HepG2 (cell line): ENCODE data around the gene EYA2. TPM values are rescaled to one million over a fixed set of nuclear protein-coding genes. Genes with fewer than 3 reads are reported as not detected.

ENCODE experiments used
- AHR ChIP-seq: IDR thresholded peaks from 2 replicates; pipeline ENCODE4 v1.6.1; 2018; ENCODE audit warnings: missing genetic modification reagents, missing compliant biosample characterization
- ATM ChIP-seq: fragments of 450-650 bp; IDR thresholded peaks from 2 replicates; pipeline ENCODE4 v1.7.1; 2017; ENCODE audit warnings: mild to moderate bottlenecking, borderline replicate concordance
- JUN ChIP-seq: sonication (generic); formaldehyde crosslinking; IDR thresholded peaks from 2 replicates; pipeline ENCODE4 v1.4.0; 2020; ENCODE audit warnings: mild to moderate bottlenecking, missing genetic modification reagents
- MTF1 ChIP-seq: sonication (generic); formaldehyde crosslinking; IDR thresholded peaks from 2 replicates; pipeline ENCODE4 v1.5.0; 2020; ENCODE audit warnings: missing genetic modification reagents
- MXI1 ChIP-seq: IDR thresholded peaks from 3 replicates; pipeline ENCODE4 v1.6.1; 2012; ENCODE audit warnings: low read depth, low read length, inconsistent platforms, borderline replicate concordance
- NFIC ChIP-seq: IDR thresholded peaks from 2 replicates; pipeline ENCODE4 v1.6.1; 2012; ENCODE audit warnings: mild to moderate bottlenecking, low read length, inconsistent platforms
- NR1H2 ChIP-seq: sonication (generic); formaldehyde crosslinking; IDR thresholded peaks from 2 replicates; pipeline ENCODE4 v1.8.1; 2022; ENCODE audit warnings: low read depth, missing genetic modification reagents, borderline replicate concordance
- NRL ChIP-seq: sonication (generic); formaldehyde crosslinking; IDR thresholded peaks from 2 replicates; pipeline ENCODE4 v1.5.0; 2020; ENCODE audit warnings: missing genetic modification reagents, mild to moderate bottlenecking, moderate library complexity, borderline replicate concordance
- SP4 ChIP-seq: sonication (generic); formaldehyde crosslinking; IDR thresholded peaks from 2 replicates; pipeline ENCODE4 v1.8.1; 2023; ENCODE audit warnings: mild to moderate bottlenecking, missing genetic modification reagents
- SRSF9 ChIP-seq: fragments of 200-400 bp; formaldehyde crosslinking; IDR thresholded peaks from 2 replicates; pipeline ENCODE4 v1.6.1; 2018; ENCODE audit warnings: borderline replicate concordance, mild to moderate bottlenecking, low read depth, low read length; ENCODE audit not compliant: insufficient read depth, poor library complexity, severe bottlenecking
- THAP11 ChIP-seq: IDR thresholded peaks from 2 replicates; pipeline ENCODE4 v1.6.1; 2016; ENCODE audit warnings: missing biosample characterization, missing genetic modification reagents
- ZFP41 ChIP-seq: sonication (generic); formaldehyde crosslinking; IDR thresholded peaks from 2 replicates; pipeline ENCODE4 v1.4.0; 2020; ENCODE audit warnings: mild to moderate bottlenecking, missing genetic modification reagents, borderline replicate concordance
- ZNF230 ChIP-seq: sonication (generic); formaldehyde crosslinking; IDR thresholded peaks from 2 replicates; pipeline ENCODE4 v1.4.0; 2020; ENCODE audit warnings: mild to moderate bottlenecking, missing genetic modification reagents
- ZNF331 ChIP-seq: sonication (generic); formaldehyde crosslinking; IDR thresholded peaks from 2 replicates; pipeline ENCODE4 v1.4.0; 2020; ENCODE audit warnings: missing genetic modification reagents
- ZNF556 ChIP-seq: sonication (generic); formaldehyde crosslinking; IDR thresholded peaks from 2 replicates; pipeline ENCODE4 v1.4.0; 2020; ENCODE audit warnings: mild to moderate bottlenecking, missing genetic modification reagents, borderline replicate concordance
- ZNF644 ChIP-seq: IDR thresholded peaks from 2 replicates; pipeline ENCODE4 v1.6.1; 2016; ENCODE audit warnings: low read depth
- polyA plus RNA-seq, 8 experiments: library from polyadenylated mRNA; depleted of rRNA in 3 of 8; stranded (reverse) in 7 of 8; unstranded in 1 of 8; fragments of >200 nt; fragmentation: Illumina TruSeq in 4 of 8; extraction: Trizol in 4 of 8; gene quantifications; 2 replicates each; pipeline versions ENCODE4 v1.2.1 to v1.2.3, GENCODE V29; 2011 to 2016; ENCODE audit warnings: low read depth in 4 of 8, missing spikeins in 1 of 8, mixed read lengths in 1 of 8; ENCODE audit not compliant: insufficient read depth in 1 of 8
- total RNA-seq, 5 experiments: library from RNA; depleted of rRNA; stranded (reverse); fragments of >200 nt; fragmentation: Illumina TruSeq; extraction: Trizol; gene quantifications; 2 replicates each; pipeline ENCODE4 v1.2.3, GENCODE V29; 2016; ENCODE audit warnings: low read depth in 1 of 5
- TF ChIP-seq, protein P1 (sequence below), 2 experiments: sonication (generic) in 1 of 2; formaldehyde crosslinking in 1 of 2; IDR thresholded peaks; 2 replicates each; pipeline versions ENCODE4 v1.4.0 to v1.6.1; 2016 to 2020; ENCODE audit warnings: borderline replicate concordance in 1 of 2, low read depth in 1 of 2, mild to moderate bottlenecking in 1 of 2, missing genetic modification reagents in 1 of 2
- TF ChIP-seq, protein P2 (sequence below): sonication (generic); formaldehyde crosslinking; IDR thresholded peaks from 2 replicates; pipeline ENCODE4 v1.8.1; 2022; ENCODE audit warnings: mild to moderate bottlenecking, missing genetic modification reagents
- TF ChIP-seq, protein P3 (sequence below): sonication (generic); formaldehyde crosslinking; IDR thresholded peaks from 2 replicates; pipeline ENCODE4 v1.5.0; 2020; ENCODE audit warnings: mild to moderate bottlenecking, missing genetic modification reagents, moderate library complexity

The EYA2 gene
- total and polyA plus RNA-seq, 2 of the 13 experiments (the other 11 are each of a cell fraction or from before 2014, with no cell fraction given), result not detected

DNA sequence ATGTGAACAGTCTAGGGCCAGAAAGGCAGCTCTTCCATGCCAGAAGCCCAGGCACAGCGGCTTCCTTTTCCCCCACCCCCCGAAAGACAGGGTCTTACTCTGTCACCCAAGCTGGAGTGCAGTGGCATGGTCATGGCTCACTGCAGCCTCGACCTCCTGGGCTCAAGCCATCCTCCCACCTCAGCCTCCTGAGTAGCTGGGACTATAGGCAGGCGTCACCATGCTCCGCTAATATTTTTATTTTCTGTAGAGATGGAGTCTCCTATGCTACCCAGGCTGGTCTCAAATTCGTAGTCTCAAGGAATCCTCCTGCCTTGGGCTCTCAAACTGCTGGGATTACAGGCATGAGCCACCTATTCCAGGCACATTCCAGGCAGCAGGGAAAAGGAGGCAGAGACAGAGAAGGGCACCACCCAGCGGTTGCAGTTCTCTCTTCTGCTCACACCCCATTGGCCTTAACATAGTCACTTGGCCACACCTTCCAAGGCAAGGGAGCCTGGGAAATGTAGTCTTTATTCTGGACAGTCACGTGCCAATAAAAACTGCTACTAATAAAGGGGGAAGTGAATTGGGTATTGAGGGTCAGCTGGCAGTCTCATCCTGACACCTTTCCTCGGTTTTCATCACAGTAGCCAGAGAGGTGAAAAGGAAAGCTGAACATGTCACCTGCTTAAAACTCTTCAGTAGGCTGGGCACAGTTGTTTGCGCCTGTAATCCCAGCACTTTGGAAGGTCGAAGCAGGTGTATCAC is 255.9 kb downstream of the EYA2 start (continued):
- 0 out of 2 replicates have a peak, but pooled peaks have one; percentile 47 for TF ChIP-seq NRL
- 0 out of 2 replicates have a peak, but pooled peaks have one; percentile 7 for TF ChIP-seq ZNF644 (CRISPR knock-in tag)
- peak; percentile 61; the same call in 1 of the 2 replicates for TF ChIP-seq ZNF556 (CRISPR knock-in tag)
- TF ChIP-seq SRSF9, result no peak
- TF ChIP-seq THAP11 (CRISPR knock-in tag), result peak; percentile 99
- TF ChIP-seq, protein P1, sequence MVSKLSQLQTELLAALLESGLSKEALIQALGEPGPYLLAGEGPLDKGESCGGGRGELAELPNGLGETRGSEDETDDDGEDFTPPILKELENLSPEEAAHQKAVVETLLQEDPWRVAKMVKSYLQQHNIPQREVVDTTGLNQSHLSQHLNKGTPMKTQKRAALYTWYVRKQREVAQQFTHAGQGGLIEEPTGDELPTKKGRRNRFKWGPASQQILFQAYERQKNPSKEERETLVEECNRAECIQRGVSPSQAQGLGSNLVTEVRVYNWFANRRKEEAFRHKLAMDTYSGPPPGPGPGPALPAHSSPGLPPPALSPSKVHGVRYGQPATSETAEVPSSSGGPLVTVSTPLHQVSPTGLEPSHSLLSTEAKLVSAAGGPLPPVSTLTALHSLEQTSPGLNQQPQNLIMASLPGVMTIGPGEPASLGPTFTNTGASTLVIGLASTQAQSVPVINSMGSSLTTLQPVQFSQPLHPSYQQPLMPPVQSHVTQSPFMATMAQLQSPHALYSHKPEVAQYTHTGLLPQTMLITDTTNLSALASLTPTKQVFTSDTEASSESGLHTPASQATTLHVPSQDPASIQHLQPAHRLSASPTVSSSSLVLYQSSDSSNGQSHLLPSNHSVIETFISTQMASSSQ (IDR thresholded peaks at IDR 0.05; ENCODE audit: low read depth), result no peak
- TF ChIP-seq, protein P1 (CRISPR knock-in tag; IDR thresholded peaks at IDR 0.05; ENCODE audit: borderline replicate concordance), result 0 out of 2 replicates have a peak, but pooled peaks have one; percentile 44
- TF ChIP-seq ZNF230, result no peak
- TF ChIP-seq MTF1, result no peak
- no peak for TF ChIP-seq ATM
- TF ChIP-seq, protein P2, sequence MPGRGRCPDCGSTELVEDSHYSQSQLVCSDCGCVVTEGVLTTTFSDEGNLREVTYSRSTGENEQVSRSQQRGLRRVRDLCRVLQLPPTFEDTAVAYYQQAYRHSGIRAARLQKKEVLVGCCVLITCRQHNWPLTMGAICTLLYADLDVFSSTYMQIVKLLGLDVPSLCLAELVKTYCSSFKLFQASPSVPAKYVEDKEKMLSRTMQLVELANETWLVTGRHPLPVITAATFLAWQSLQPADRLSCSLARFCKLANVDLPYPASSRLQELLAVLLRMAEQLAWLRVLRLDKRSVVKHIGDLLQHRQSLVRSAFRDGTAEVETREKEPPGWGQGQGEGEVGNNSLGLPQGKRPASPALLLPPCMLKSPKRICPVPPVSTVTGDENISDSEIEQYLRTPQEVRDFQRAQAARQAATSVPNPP (CRISPR knock-in tag), result no peak
- TF ChIP-seq AHR (CRISPR knock-in tag), result 0 out of 2 replicates have a peak, but pooled peaks have one; percentile 56
- 0 out of 3 replicates have a peak, but pooled peaks have one; percentile 18 for TF ChIP-seq MXI1
- TF ChIP-seq, protein P3, sequence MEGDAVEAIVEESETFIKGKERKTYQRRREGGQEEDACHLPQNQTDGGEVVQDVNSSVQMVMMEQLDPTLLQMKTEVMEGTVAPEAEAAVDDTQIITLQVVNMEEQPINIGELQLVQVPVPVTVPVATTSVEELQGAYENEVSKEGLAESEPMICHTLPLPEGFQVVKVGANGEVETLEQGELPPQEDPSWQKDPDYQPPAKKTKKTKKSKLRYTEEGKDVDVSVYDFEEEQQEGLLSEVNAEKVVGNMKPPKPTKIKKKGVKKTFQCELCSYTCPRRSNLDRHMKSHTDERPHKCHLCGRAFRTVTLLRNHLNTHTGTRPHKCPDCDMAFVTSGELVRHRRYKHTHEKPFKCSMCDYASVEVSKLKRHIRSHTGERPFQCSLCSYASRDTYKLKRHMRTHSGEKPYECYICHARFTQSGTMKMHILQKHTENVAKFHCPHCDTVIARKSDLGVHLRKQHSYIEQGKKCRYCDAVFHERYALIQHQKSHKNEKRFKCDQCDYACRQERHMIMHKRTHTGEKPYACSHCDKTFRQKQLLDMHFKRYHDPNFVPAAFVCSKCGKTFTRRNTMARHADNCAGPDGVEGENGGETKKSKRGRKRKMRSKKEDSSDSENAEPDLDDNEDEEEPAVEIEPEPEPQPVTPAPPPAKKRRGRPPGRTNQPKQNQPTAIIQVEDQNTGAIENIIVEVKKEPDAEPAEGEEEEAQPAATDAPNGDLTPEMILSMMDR (CRISPR knock-in tag), result peak; percentile 98
- TF ChIP-seq NR1H2, result no peak
- peak; percentile 90 for TF ChIP-seq SP4
- TF ChIP-seq NFIC, result no peak
- peak; percentile 74 for TF ChIP-seq ZNF331 (CRISPR knock-in tag)
- no peak for TF ChIP-seq JUN (CRISPR knock-in tag)
- TF ChIP-seq ZFP41 (CRISPR knock-in tag), result no peak
